ENCODE results near the gene JARID2. TPM values are rescaled to one million over a fixed set of nuclear protein-coding genes. Genes with fewer than 3 reads are reported as not detected.

The JARID2 gene
- total RNA-seq, 4 donors from 2014 or later, result 20.0 to 29.4 (median 23.9) TPM

DNA sequence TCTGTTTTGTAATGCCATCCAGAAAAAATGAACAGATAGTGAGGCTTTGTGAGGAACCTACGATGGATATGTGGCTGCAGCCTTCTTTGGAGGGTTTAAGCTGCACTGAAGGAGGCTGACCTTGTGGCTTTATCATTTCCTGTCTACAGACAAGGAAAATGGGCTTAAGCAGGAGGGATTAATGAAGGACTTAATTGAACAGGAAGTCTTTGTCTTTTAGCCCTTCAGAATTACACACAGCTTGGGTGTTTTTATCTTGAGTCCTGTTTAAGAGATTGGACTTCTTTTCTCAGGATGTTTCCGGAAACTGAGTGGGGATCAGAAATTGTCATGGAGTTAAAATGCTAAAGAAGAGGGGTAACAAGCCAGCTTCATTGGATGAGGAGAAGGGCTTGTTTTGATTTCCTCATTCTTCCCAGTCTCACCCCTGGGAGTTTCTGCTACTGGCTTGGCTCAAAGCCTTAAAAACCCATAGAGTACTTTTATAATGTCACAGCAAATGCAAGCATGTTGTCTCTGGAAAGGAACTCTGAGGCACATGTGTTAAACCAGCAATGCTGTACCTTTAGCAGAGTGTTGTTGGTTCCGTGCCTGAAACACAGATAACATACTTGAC, 193.6 kb downstream of the JARID2 start:
- H3K27ac ChIP-seq, result no peak overlapping the region

DNA sequence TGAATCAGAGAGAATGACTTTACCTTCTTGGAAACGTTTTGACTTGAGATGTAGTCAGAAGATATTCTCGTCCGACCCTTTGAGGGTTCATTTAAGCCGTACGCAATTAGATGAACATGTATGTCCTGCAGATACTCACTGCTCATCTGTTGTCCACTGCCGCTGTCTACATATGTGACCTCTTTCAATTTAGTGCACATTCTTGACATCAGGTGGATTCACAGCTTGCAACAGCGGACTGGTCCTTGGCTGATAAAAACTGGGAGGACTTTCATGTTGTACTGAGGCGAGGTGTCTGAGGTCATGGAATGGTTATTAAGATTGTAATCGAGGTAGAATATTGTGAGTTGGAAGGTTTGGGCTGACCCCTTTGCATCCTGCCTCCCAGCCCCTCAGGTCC, 194.2 kb downstream of the JARID2 start:
- H3K27me3 ChIP-seq, result no peaks in the 10 kb centered on the region
- 91% methylated on average over 9 of the region's 9 CpGs for WGBS
- DNase-seq (ENCODE audit: low spot score in 2 of 2), result no peak
- H3K4me3 ChIP-seq, result no peak overlapping the region
- TF ChIP-seq POLR2AphosphoS5 (IDR thresholded peaks at IDR 0.05), result no peak
- no peak for TF ChIP-seq POLR2A (IDR thresholded peaks at IDR 0.05)
- no peak for TF ChIP-seq CTCF (IDR thresholded peaks at IDR 0.05)
- no peak for TF ChIP-seq EP300 (IDR thresholded peaks at IDR 0.05)
- peaks cover 4% of the 10 kb centered on the region for H3K9me3 ChIP-seq
- H3K27ac ChIP-seq, result no peak overlapping the region
- H3K4me1 ChIP-seq, result peaks cover 75% of the 10 kb centered on the region
- no peaks in the 10 kb centered on the region for H3K36me3 ChIP-seq

More for the DNA sequence above, 193.6 kb downstream of the JARID2 start:
- H3K4me1 ChIP-seq, result peaks cover 71% of the 10 kb centered on the region
- peaks cover 9% of the 10 kb centered on the region for H3K9me3 ChIP-seq
- no peaks in the 10 kb centered on the region for H3K27me3 ChIP-seq
- H3K4me3 ChIP-seq, result no peak overlapping the region
- no peaks in the 10 kb centered on the region for H3K36me3 ChIP-seq
- no peak for TF ChIP-seq CTCF (IDR thresholded peaks at IDR 0.05)
- TF ChIP-seq POLR2AphosphoS5 (IDR thresholded peaks at IDR 0.05), result no peak
- TF ChIP-seq POLR2A (IDR thresholded peaks at IDR 0.05), result no peak
- no peak for TF ChIP-seq EP300 (IDR thresholded peaks at IDR 0.05)
- DNase-seq (ENCODE audit: low spot score in 2 of 2), result no peak
- 67% methylated on average over 3 of the region's 3 CpGs for WGBS

DNA sequence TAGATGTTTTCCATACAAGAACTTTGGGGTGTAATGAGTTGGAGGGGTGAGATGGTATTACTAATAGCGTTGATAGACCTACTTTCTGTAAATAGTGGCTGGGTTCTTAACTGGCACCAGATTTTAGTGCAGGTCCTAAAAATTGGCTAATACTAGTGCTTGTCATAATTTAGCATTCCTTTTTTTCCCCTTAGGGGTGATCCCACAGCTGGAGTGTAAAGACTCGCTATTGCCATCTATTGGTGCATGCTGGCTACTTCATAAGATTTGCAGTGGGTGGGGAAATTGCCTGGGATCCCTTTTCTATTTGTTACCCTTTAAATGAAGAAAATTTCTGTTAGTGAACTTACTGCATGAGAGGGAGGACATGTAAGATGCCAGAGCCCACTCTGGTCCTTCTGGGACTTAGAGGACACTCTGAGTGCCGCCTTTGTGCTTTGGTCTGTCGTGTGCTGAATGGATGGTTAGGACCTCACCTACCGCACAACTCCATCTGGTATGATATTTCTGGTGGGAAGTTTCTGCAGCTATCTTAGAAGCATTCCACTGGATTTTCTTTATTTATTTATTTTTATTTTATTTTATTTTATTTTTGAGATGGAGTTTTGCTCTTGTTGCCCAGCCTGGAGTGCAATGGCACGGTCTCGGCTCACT, 195.5 kb downstream of the JARID2 start:
- H3K9me3 ChIP-seq, result no peaks in the 10 kb centered on the region
- 73% methylated on average over 7 of the region's 7 CpGs for WGBS
- no peak for DNase-seq (ENCODE audit: low spot score in 2 of 2)
- peak; percentile 67 to 81 for TF ChIP-seq CTCF (IDR thresholded peaks at IDR 0.05)
- no peak for TF ChIP-seq POLR2A (IDR thresholded peaks at IDR 0.05)
- TF ChIP-seq EP300 (IDR thresholded peaks at IDR 0.05), result no peak
- peak in 1 of 3 donors; percentile 16 for TF ChIP-seq POLR2AphosphoS5 (IDR thresholded peaks at IDR 0.05)
- H3K27me3 ChIP-seq, result no peaks in the 10 kb centered on the region
- H3K4me3 ChIP-seq, result no peak overlapping the region
- peaks cover 73% of the 10 kb centered on the region for H3K4me1 ChIP-seq
- H3K27ac ChIP-seq, result no peak overlapping the region
- H3K36me3 ChIP-seq, result no peaks in the 10 kb centered on the region

GRCh38 chr6:15441981-15442380, 196.1 kb downstream of the JARID2 start:
- H3K9me3 ChIP-seq, result no peaks in the 10 kb centered on the region
- no peaks in the 10 kb centered on the region for H3K27me3 ChIP-seq
- H3K4me1 ChIP-seq, result peaks cover 66% of the 10 kb centered on the region
- TF ChIP-seq POLR2A (IDR thresholded peaks at IDR 0.05), result no peak
- no peak overlapping the region for H3K4me3 ChIP-seq
- no peak overlapping the region for H3K27ac ChIP-seq
- H3K36me3 ChIP-seq, result no peaks in the 10 kb centered on the region
- DNase-seq (ENCODE audit: low spot score in 2 of 2), result no peak
- 61% methylated on average over 4 of the region's 4 CpGs for WGBS

- no peaks in the 10 kb centered on the region for H3K9me3 ChIP-seq
- H3K27ac ChIP-seq, result no peak overlapping the region
- TF ChIP-seq POLR2A (IDR thresholded peaks at IDR 0.05) (no peak), CTCF (IDR thresholded peaks at IDR 0.05) (no peak), POLR2AphosphoS5 (IDR thresholded peaks at IDR 0.05) (no peak), EP300 (IDR thresholded peaks at IDR 0.05) (no peak)
- 77% methylated on average over 6 of the region's 6 CpGs for WGBS
- no peak overlapping the region for H3K4me3 ChIP-seq
- no peaks in the 10 kb centered on the region for H3K27me3 ChIP-seq
- peaks cover 64% of the 10 kb centered on the region for H3K4me1 ChIP-seq
- DNase-seq (ENCODE audit: low spot score in 2 of 2), result no peak
- no peaks in the 10 kb centered on the region for H3K36me3 ChIP-seq
Measured at GRCh38 chr6:15442467-15442866, 196.6 kb downstream of the JARID2 start.

Data from suprapubic skin (tissue), 4 donors.